Activated CD4-positive, alpha-beta memory T cell treated with anti-CD3 and anti-CD28 coated beads, Interleukin-2, amount 10 ng/mL, durations not matched to agents 7 days and 5 days (primary cell): Measurements from ENCODE around the gene ELK1. TPM values are rescaled to one million over a fixed set of nuclear protein-coding genes. Genes with fewer than 3 reads are reported as not detected.

ENCODE experiments used
- CTCF ChIA-PET: fragments of 350-600 bp; sonication (Branson Sonifier 250); formaldehyde crosslinking; loops from one replicate; lab custom pipeline; 2021; ENCODE audit warnings: antibody characterized with exemption, inconsistent platforms; lab: Charles Lee
- POLR2A ChIA-PET: fragments of 350-600 bp; sonication (Branson Sonifier 250); formaldehyde crosslinking; loops from one replicate; lab custom pipeline; 2021; ENCODE audit warnings: antibody characterized with exemption; lab: Charles Lee
- DNase-seq: peaks from one replicate; pipeline ENCODE4 v3.0.0-alpha.2; 2020
- H3K27ac Mint-ChIP-seq: one replicate; pipeline ENCODE4 v1.8.0; 2021; ENCODE audit warnings: mild to moderate bottlenecking, mixed read lengths
- H3K27me3 Mint-ChIP-seq: one replicate; pipeline ENCODE4 v1.8.0; 2021; ENCODE audit warnings: mixed read lengths
- H3K36me3 Mint-ChIP-seq: one replicate; pipeline ENCODE4 v1.8.0; 2021; ENCODE audit warnings: low read depth, mixed read lengths
- H3K4me1 Mint-ChIP-seq: one replicate; pipeline ENCODE4 v1.8.0; 2021; ENCODE audit warnings: mixed read lengths
- H3K4me3 Mint-ChIP-seq: one replicate; pipeline ENCODE4 v1.8.0; 2021; ENCODE audit warnings: mild to moderate bottlenecking, mixed read lengths
- H3K9me3 Mint-ChIP-seq: one replicate; pipeline ENCODE4 v1.8.0; 2021; ENCODE audit warnings: mixed read lengths
- total RNA-seq, 2 experiments: library from RNA; stranded (reverse); gene quantifications; one replicate each; pipeline ENCODE4 v1.2.3, GENCODE V29; 2021

Gene ELK1
- total RNA-seq, 2 experiments from 2014 or later = 68.9 to 74.9 TPM

- H3K4me1 Mint-ChIP-seq = peaks cover 15% of the 10 kb centered on the region
- DNase-seq = no peak
- CTCF ChIA-PET = no interaction called here
- no peak overlapping the region for H3K4me3 Mint-ChIP-seq
- peaks cover 19% of the 10 kb centered on the region for H3K36me3 Mint-ChIP-seq
- peaks cover 4% of the 10 kb centered on the region for H3K27me3 Mint-ChIP-seq
- H3K9me3 Mint-ChIP-seq = peaks cover 9% of the 10 kb centered on the region
- POLR2A ChIA-PET = interaction anchor here (1.5 kb wide), 1 partner anchor 40 kb away, joined by 4 read pairs; no protein-coding TSS in a partner anchor
- H3K27ac Mint-ChIP-seq = peak overlapping the region; percentile 70
These were observed 54.1 kb downstream of the ELK1 start for GRCh38 chrX:47596256-47596655.

- Mint-ChIP-seq H3K4me1 (peaks cover 15% of the 10 kb centered on the region), H3K36me3 (peaks cover 19% of the 10 kb centered on the region), H3K27ac (peak overlapping the region; percentile 70), H3K9me3 (peaks cover 9% of the 10 kb centered on the region), H3K4me3 (no peak overlapping the region), H3K27me3 (peaks cover 2% of the 10 kb centered on the region)
- ChIA-PET POLR2A (interaction anchor here (1.5 kb wide), 2 partner anchors 14 to 40 kb away, joined by 3 to 4 read pairs; partner anchors contain the start of gene TIMP1), CTCF (no interaction called here)
- DNase-seq = no peak
These were observed 54.6 kb downstream of the ELK1 start for GRCh38 chrX:47595716-47596251.

GRCh38 chrX:47593522-47593921 is 56.8 kb downstream of the ELK1 start:
- H3K36me3 Mint-ChIP-seq = peaks cover 19% of the 10 kb centered on the region
- DNase-seq = no peak
- H3K4me1 Mint-ChIP-seq = peaks cover 15% of the 10 kb centered on the region
- H3K9me3 Mint-ChIP-seq = peaks cover 9% of the 10 kb centered on the region
- ChIA-PET CTCF (no interaction called here), POLR2A (no interaction called here)
- H3K4me3 Mint-ChIP-seq = no peak overlapping the region
- no peaks in the 10 kb centered on the region for H3K27me3 Mint-ChIP-seq
- no peak overlapping the region for H3K27ac Mint-ChIP-seq

- no peak overlapping the region for H3K4me3 Mint-ChIP-seq
- DNase-seq = no peak
- POLR2A ChIA-PET = no interaction called here
- H3K4me1 Mint-ChIP-seq = peaks cover 8% of the 10 kb centered on the region
- H3K36me3 Mint-ChIP-seq = peaks cover 7% of the 10 kb centered on the region
- CTCF ChIA-PET = interaction anchor here (0.7 kb wide), 1 partner anchor 28 kb away, joined by 3 read pairs; no protein-coding TSS in a partner anchor
- H3K9me3 Mint-ChIP-seq = peaks cover 2% of the 10 kb centered on the region
- H3K27me3 Mint-ChIP-seq = no peaks in the 10 kb centered on the region
- H3K27ac Mint-ChIP-seq = no peak overlapping the region
These were observed 59.4 kb downstream of the ELK1 start for GRCh38 chrX:47590984-47591383.

GRCh38 chrX:47587906-47588735 is 62.2 kb downstream of the ELK1 start:
- no peaks in the 10 kb centered on the region for H3K9me3 Mint-ChIP-seq
- peaks cover 15% of the 10 kb centered on the region for H3K4me1 Mint-ChIP-seq
- DNase-seq = no peak
- H3K36me3 Mint-ChIP-seq = peaks cover 19% of the 10 kb centered on the region
- ChIA-PET CTCF (no interaction called here), POLR2A (no interaction called here)
- H3K27ac Mint-ChIP-seq = no peak overlapping the region
- no peaks in the 10 kb centered on the region for H3K27me3 Mint-ChIP-seq
- H3K4me3 Mint-ChIP-seq = no peak overlapping the region

GRCh38 chrX:47587091-47587891 is 63.1 kb downstream of the ELK1 start:
- Mint-ChIP-seq H3K4me1 (peaks cover 18% of the 10 kb centered on the region), H3K27ac (no peak overlapping the region), H3K36me3 (peaks cover 19% of the 10 kb centered on the region), H3K4me3 (no peak overlapping the region), H3K9me3 (no peaks in the 10 kb centered on the region), H3K27me3 (no peaks in the 10 kb centered on the region)
- ChIA-PET CTCF (no interaction called here), POLR2A (no interaction called here)
- no peak for DNase-seq

GRCh38 chrX:47586043-47586787 is 64.1 kb downstream of the ELK1 start:
- ChIA-PET CTCF (no interaction called here), POLR2A (no interaction called here)
- Mint-ChIP-seq H3K4me1 (peaks cover 27% of the 10 kb centered on the region), H3K27ac (no peak overlapping the region), H3K9me3 (no peaks in the 10 kb centered on the region), H3K4me3 (no peak overlapping the region), H3K36me3 (peaks cover 19% of the 10 kb centered on the region), H3K27me3 (no peaks in the 10 kb centered on the region)
- no peak for DNase-seq

Other genes with a start within 250 kb of the ELK1 start
- gene ZNF41, start 167.3 kb downstream of the ELK1 start, total RNA-seq = 10 to 100 TPM in 1 of 2 experiments, 1 to 10 TPM in 1; 9.0 to 10.9 TPM
- gene ARAF, start 89.4 kb downstream of the ELK1 start, total RNA-seq = 10 to 100 TPM; 72.6 to 75.4 TPM
- gene TIMP1, start 68.1 kb downstream of the ELK1 start, total RNA-seq = 100 to 1,000 TPM; 183 to 198 TPM
- gene SYN1, start 30.7 kb downstream of the ELK1 start, total RNA-seq = under 1 TPM; 0.18 to 0.40 TPM
- 10 to 100 TPM; 15.7 to 18.6 TPM for gene CFP, start 20.6 kb downstream of the ELK1 start, total RNA-seq
- 100 to 1,000 TPM; 162 to 167 TPM for gene UXT, start 8.6 kb upstream of the ELK1 start, total RNA-seq
- gene ZNF81, start 186.3 kb upstream of the ELK1 start, total RNA-seq = 1 to 10 TPM; 6.4 to 8.0 TPM